Spleen (tissue), 11 donors: Measurements from ENCODE around the gene STEAP2. TPM values are rescaled to one million over a fixed set of nuclear protein-coding genes. Genes with fewer than 3 reads are reported as not detected.

Experiments
- DNase-seq: peaks from one replicate; pipeline ENCODE4 v3.0.0-alpha.2; 2020
- H3K27ac ChIP-seq, 8 donors: fragments of 200-600 bp; sonication (generic) in 7 of 8; 1 replicate in 4 of 8; 2 replicates in 4 of 8; pipeline versions ENCODE4 v1.5.0 to v1.8.0; 2016 to 2021; ENCODE audit warnings: inconsistent platforms in 4 of 8, mild to moderate bottlenecking in 4 of 8, moderate library complexity in 1 of 8
- H3K27me3 ChIP-seq, 7 donors: fragments of 200-600 bp; sonication (generic) in 6 of 7; replicated peaks in 1 of 7; 1 replicate in 4 of 7; 2 replicates in 3 of 7; pipeline versions ENCODE4 v1.5.0 to v1.8.0; 2016 to 2021; ENCODE audit warnings: inconsistent platforms in 3 of 7, mild to moderate bottlenecking in 1 of 7
- H3K36me3 ChIP-seq, 6 donors: fragments of 200-600 bp; sonication (generic) in 5 of 6; 1 replicate in 4 of 6; 2 replicates in 2 of 6; pipeline versions ENCODE4 v1.5.0 to v1.8.0; 2016 to 2021; ENCODE audit warnings: inconsistent platforms in 2 of 6
- H3K4me1 ChIP-seq, 6 donors: fragments of 200-600 bp; sonication (generic) in 5 of 6; 1 replicate in 3 of 6; 2 replicates in 3 of 6; pipeline versions ENCODE4 v1.5.0 to v1.8.0; 2016 to 2021; ENCODE audit warnings: inconsistent platforms in 3 of 6
- H3K4me3 ChIP-seq, 8 donors: fragments of 200-600 bp; sonication (generic) in 7 of 8; 1 replicate in 4 of 8; 2 replicates in 4 of 8; pipeline versions ENCODE4 v1.5.0 to v1.8.0; 2016 to 2021; ENCODE audit warnings: inconsistent platforms in 4 of 8, mild to moderate bottlenecking in 4 of 8, moderate library complexity in 2 of 8
- H3K9me3 ChIP-seq, 8 donors: fragments of 200-600 bp; sonication (generic) in 7 of 8; 1 replicate in 4 of 8; 2 replicates in 4 of 8; pipeline versions ENCODE4 v1.5.0 to v1.8.0; 2016 to 2021; ENCODE audit warnings: inconsistent platforms in 4 of 8
- POLR2A ChIP-seq, 3 donors: fragments of 450-650 bp; IDR thresholded peaks; one replicate each; pipeline ENCODE4 v1.5.1; 2017; ENCODE audit warnings: antibody characterized with exemption in 3 of 3, mild to moderate bottlenecking in 1 of 3
- POLR2AphosphoS5 ChIP-seq, 3 donors: sonication (generic); formaldehyde crosslinking; IDR thresholded peaks; one replicate each; pipeline ENCODE4 v1.5.1; 2017; ENCODE audit warnings: antibody characterized with exemption in 3 of 3
- WGBS, 5 donors: extraction: QIAGEN DNeasy Blood & Tissue Kit in 3 of 5; methylation state at CpG; one replicate each; pipeline versions ENCODE4 v1.1.5 to v1.1.7; 2013 to 2018; 5-methylcytosine and 5-hydroxymethylcytosine counted together
- intact Hi-C: fragments of 100-400 bp; cut with DNase I; formaldehyde crosslinking; loops from one replicate; pipeline ENCODE4 v1.15.0; 2023; ENCODE audit warnings: low total_unique reads
- polyA plus RNA-seq, 3 donors: library from polyadenylated mRNA; stranded (reverse); fragments of 200-250 nt; gene quantifications; one replicate each; pipeline ENCODE4 v1.2.1, GENCODE V29; 2013
- total RNA-seq, 7 donors: library from RNA; depleted of rRNA in 3 of 7; stranded (reverse); fragments of >200 nt in 3 of 7; fragmentation: NEBNext Ultra II Directional in 4 of 7; extraction: Animal tissue kit (Norgen Biotek cat#: 25700) in 4 of 7; gene quantifications; one replicate each; pipeline versions ENCODE4 v1.1.0 to v1.2.1, GENCODE V29; 2016 to 2021
- TF ChIP-seq, protein P1 (sequence below), 11 experiments: fragments of 200-600 bp in 7 of 11; fragments of 450-650 bp in 4 of 11; sonication (generic) in 4 of 11; IDR thresholded peaks in 8 of 11; conservative IDR thresholded peaks in 3 of 11; 1 replicate in 7 of 11; 2 replicates in 4 of 11; pipeline versions ENCODE4 v1.4.0 to v1.8.0; 2016 to 2021; ENCODE audit warnings: antibody characterized with exemption in 11 of 11, inconsistent platforms in 4 of 11, mild to moderate bottlenecking in 1 of 11
- donor health status: healthy with polysubstance abuse.
- donor health status: DM: no; HTN: no; CAD: no; lungs with moderate emphysema.
- donor health status: DM: no; HTN: no; CAD: no.
- donor health status: Bipolar disorder and iron deficiency.
- donor health status: healthy.
- donor health status: DM: no; HTN: no; CAD: no.
- donor health status: DM: yes; HTN: yes; CAD: no.

Gene STEAP2
- total and polyA plus RNA-seq, 10 donors, result 0.65 to 15.8 (median 5.5) TPM

DNA sequence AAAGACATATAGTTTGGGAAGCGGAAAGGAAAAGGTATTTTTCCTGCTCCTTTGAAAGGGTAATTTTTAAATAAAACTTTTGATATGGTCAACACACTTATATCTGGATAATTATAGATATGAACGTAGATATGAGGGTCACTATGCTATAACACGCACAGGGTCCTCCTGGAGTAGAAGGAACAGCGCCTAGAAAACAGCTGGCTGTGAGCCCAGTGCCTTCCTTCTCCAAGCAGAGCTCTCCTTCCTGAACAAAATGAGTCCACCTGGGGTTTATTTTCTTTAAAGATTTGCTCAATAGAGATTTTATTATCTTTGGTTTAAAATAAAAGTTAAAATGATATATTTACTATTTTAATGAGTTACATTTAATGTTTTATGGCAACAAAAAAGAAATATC is 44.2 kb upstream of the STEAP2 start:
- intact Hi-C loops, result no loop called here
- 71 to 81% (median 75%) methylated on average over 4 of the region's 4 CpGs for WGBS, 5 donors
- H3K4me1 ChIP-seq, result no peaks in the 10 kb centered on the region

DNA sequence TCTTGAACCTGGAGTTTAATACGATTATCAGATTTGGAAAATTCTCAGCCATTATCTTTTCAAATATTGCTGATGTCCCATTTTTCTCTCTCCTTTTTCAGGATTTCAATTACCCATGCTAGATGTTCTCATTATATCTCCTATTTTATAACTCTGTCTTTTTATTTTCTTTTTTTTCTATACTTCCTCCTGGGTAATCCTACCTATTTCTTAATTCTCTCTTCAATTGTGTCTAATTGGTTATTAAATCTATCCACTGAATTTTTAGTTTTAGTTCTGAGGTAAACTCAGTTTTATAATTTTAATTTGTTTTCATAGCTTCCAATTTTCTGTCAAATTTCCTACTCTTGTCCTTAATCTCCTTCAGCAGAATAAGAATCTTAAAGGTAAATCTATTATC is 41.6 kb upstream of the STEAP2 start:
- intact Hi-C loops, result no loop called here
- Histone ChIP-seq H3K4me1 (no peaks in the 10 kb centered on the region), H3K27ac (no peak overlapping the region), H3K9me3 (peaks cover 0 to 15% (median 6%) of the 10 kb centered on the region in 8 donors), H3K27me3 (peaks cover 0 to 3% (median 0%) of the 10 kb centered on the region in 7 donors), H3K4me3 (no peak overlapping the region), H3K36me3 (no peaks in the 10 kb centered on the region)
- no peak for DNase-seq
- 93 to 100% (median 95%) methylated on average over 1 of the region's 1 CpG for WGBS, 5 donors
- TF ChIP-seq POLR2AphosphoS5 (IDR thresholded peaks at IDR 0.05) (no peak), POLR2A (IDR thresholded peaks at IDR 0.05) (no peak)
- TF ChIP-seq, protein P1, sequence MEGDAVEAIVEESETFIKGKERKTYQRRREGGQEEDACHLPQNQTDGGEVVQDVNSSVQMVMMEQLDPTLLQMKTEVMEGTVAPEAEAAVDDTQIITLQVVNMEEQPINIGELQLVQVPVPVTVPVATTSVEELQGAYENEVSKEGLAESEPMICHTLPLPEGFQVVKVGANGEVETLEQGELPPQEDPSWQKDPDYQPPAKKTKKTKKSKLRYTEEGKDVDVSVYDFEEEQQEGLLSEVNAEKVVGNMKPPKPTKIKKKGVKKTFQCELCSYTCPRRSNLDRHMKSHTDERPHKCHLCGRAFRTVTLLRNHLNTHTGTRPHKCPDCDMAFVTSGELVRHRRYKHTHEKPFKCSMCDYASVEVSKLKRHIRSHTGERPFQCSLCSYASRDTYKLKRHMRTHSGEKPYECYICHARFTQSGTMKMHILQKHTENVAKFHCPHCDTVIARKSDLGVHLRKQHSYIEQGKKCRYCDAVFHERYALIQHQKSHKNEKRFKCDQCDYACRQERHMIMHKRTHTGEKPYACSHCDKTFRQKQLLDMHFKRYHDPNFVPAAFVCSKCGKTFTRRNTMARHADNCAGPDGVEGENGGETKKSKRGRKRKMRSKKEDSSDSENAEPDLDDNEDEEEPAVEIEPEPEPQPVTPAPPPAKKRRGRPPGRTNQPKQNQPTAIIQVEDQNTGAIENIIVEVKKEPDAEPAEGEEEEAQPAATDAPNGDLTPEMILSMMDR (IDR thresholded peaks at IDR 0.05 in 8 of 11, conservative IDR thresholded peaks at IDR 0.05 in 3 of 11), result no peak

More for the DNA sequence above, 44.2 kb upstream of the STEAP2 start:
- no peaks in the 10 kb centered on the region for H3K36me3 ChIP-seq
- DNase-seq, result no peak
- H3K4me3 ChIP-seq, result no peak overlapping the region
- H3K27ac ChIP-seq, result no peak overlapping the region
- peaks cover 0 to 15% (median 6%) of the 10 kb centered on the region in 8 donors for H3K9me3 ChIP-seq
- H3K27me3 ChIP-seq, result peaks cover 0 to 3% (median 0%) of the 10 kb centered on the region in 7 donors
- TF ChIP-seq POLR2AphosphoS5 (IDR thresholded peaks at IDR 0.05) (no peak), POLR2A (IDR thresholded peaks at IDR 0.05) (no peak)
- TF ChIP-seq, protein P1 (IDR thresholded peaks at IDR 0.05 in 8 of 11, conservative IDR thresholded peaks at IDR 0.05 in 3 of 11), result no peak

DNA sequence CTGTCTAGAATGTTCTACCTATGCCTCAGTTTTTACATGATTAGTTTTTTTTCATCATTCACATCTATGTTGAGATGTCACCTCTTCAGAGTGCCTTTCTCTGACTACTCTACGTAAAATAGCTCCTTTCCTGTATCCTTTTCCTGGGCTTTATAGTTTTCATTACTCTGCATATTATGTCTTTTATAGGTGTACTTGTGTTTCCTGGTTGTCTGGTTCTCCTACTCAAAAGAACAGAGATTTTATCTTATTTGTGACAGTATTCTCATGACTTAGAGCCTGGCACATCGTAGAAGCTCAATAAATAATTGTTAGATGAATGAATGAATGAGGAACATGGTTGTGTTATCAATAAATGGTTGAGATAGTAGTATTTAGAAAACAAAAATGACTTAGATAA is 39.4 kb upstream of the STEAP2 start:
- H3K4me1 ChIP-seq, result no peaks in the 10 kb centered on the region
- DNase-seq, result no peak
- no peaks in the 10 kb centered on the region for H3K36me3 ChIP-seq
- WGBS, 5 donors, result 69 to 89% (median 77%) methylated on average over 2 of the region's 2 CpGs
- peaks cover 0 to 29% (median 10%) of the 10 kb centered on the region in 8 donors for H3K9me3 ChIP-seq
- peaks cover 0 to 3% (median 0%) of the 10 kb centered on the region in 7 donors for H3K27me3 ChIP-seq
- intact Hi-C loops, result no loop called here
- H3K4me3 ChIP-seq, result no peak overlapping the region
- TF ChIP-seq POLR2A (IDR thresholded peaks at IDR 0.05) (no peak), POLR2AphosphoS5 (IDR thresholded peaks at IDR 0.05) (no peak)
- TF ChIP-seq, protein P1 (IDR thresholded peaks at IDR 0.05 in 8 of 11, conservative IDR thresholded peaks at IDR 0.05 in 3 of 11), result no peak
- H3K27ac ChIP-seq, result no peak overlapping the region

DNA sequence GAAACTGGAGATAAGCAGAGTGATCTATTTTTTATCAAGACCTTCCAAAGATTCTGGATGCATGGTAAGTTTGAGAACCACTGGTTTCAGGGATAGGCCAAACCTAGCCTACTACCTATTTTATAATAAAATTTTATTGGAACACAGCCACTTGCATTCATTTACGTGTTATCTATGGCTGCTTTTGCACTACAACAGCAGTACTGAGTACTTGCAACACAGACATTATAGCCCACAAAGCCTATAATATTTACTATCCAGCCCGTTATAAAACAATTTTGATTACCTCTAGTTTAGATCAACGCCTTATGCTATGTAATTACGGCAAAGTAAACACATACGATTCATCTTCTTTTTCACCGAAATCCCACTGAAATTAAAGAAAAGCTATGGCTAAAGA is 38.9 kb upstream of the STEAP2 start:
- WGBS, 5 donors, result 86 to 95% (median 91%) methylated on average over 6 of the region's 6 CpGs
- Histone ChIP-seq H3K27me3 (peaks cover 0 to 3% (median 0%) of the 10 kb centered on the region in 7 donors), H3K27ac (no peak overlapping the region), H3K4me3 (no peak overlapping the region), H3K36me3 (no peaks in the 10 kb centered on the region), H3K4me1 (no peaks in the 10 kb centered on the region), H3K9me3 (peaks cover 0 to 29% (median 10%) of the 10 kb centered on the region in 8 donors)
- TF ChIP-seq POLR2AphosphoS5 (IDR thresholded peaks at IDR 0.05) (no peak), POLR2A (IDR thresholded peaks at IDR 0.05) (no peak)
- TF ChIP-seq, protein P1 (IDR thresholded peaks at IDR 0.05 in 8 of 11, conservative IDR thresholded peaks at IDR 0.05 in 3 of 11), result no peak
- intact Hi-C loops, result no loop called here
- no peak for DNase-seq
